ENCODE measurements around the gene RBM6. TPM values are rescaled to one million over a fixed set of nuclear protein-coding genes. Genes with fewer than 3 reads are reported as not detected.

The RBM6 gene
- total RNA-seq, 1 donor from 2014 or later: 109 TPM

DNA sequence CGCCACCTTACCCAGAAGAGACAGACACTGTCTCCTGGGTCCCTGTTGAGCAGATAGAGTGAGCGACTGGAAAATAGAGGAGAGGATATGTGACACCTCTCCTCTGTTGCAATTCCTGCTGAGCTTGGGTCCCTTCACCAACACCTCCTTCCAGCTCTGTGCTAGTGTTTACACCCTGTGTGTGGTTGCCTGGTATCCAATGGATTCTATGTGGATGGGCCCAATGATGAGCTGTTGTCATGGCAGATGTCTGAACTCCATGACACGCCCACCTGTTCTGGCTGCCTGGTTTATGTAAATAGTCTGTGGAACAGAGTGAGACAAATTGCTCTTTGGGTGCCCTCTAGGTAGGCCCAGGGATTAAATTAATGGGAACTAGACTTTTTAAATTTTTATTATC lies 172.5 kb downstream of the RBM6 start:
- H3K27me3 Mint-ChIP-seq: no peaks in the 10 kb centered on the region
- no peak overlapping the region for H3K4me3 Mint-ChIP-seq
- no peaks in the 10 kb centered on the region for H3K9me3 Mint-ChIP-seq
- peaks cover 60% of the 10 kb centered on the region for H3K36me3 Mint-ChIP-seq
- no peaks in the 10 kb centered on the region for H3K4me1 Mint-ChIP-seq (ENCODE audit: unreplicated experiment)
- TF ChIP-seq CTCF (conservative IDR thresholded peaks at IDR 0.05): no peak
- no peak overlapping the region for H3K27ac Mint-ChIP-seq
- DNase-seq (ENCODE audit: extremely low spot score, unreplicated experiment): no peak

DNA sequence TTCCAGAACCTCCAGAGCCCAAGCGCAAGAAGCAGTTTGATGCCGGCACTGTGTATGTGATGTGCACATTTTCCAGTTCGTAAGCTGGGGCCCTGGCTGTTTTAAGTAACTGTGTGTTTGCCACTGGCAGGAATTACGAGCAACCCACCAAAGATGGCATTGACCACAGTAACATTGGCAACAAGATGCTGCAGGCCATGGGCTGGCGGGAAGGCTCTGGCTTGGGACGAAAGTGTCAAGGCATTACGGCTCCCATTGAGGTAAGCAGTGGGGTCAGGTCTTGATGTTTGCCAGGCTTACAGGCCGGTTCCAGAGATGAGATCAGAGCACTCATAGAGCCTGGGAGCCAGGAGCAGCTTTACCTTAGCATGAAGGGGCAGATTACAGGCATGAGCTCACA lies 177.2 kb downstream of the RBM6 start:
- no peaks in the 10 kb centered on the region for H3K9me3 Mint-ChIP-seq
- no peak overlapping the region for H3K4me3 Mint-ChIP-seq
- H3K4me1 Mint-ChIP-seq (ENCODE audit: unreplicated experiment): peaks cover 5% of the 10 kb centered on the region
- H3K27me3 Mint-ChIP-seq: no peaks in the 10 kb centered on the region
- no peak for TF ChIP-seq CTCF (conservative IDR thresholded peaks at IDR 0.05)
- H3K36me3 Mint-ChIP-seq: peaks cover 41% of the 10 kb centered on the region
- no peak overlapping the region for H3K27ac Mint-ChIP-seq
- DNase-seq (ENCODE audit: extremely low spot score, unreplicated experiment): no peak

GRCh38 chr3:50118237-50118636 lies 178.3 kb downstream of the RBM6 start:
- Mint-ChIP-seq H3K4me1 (ENCODE audit: unreplicated experiment) (peaks cover 14% of the 10 kb centered on the region), H3K4me3 (no peak overlapping the region), H3K36me3 (peaks cover 36% of the 10 kb centered on the region), H3K27ac (no peak overlapping the region), H3K27me3 (no peaks in the 10 kb centered on the region), H3K9me3 (no peaks in the 10 kb centered on the region)
- DNase-seq (ENCODE audit: extremely low spot score, unreplicated experiment): no peak
- no peak for TF ChIP-seq CTCF (conservative IDR thresholded peaks at IDR 0.05)

DNA sequence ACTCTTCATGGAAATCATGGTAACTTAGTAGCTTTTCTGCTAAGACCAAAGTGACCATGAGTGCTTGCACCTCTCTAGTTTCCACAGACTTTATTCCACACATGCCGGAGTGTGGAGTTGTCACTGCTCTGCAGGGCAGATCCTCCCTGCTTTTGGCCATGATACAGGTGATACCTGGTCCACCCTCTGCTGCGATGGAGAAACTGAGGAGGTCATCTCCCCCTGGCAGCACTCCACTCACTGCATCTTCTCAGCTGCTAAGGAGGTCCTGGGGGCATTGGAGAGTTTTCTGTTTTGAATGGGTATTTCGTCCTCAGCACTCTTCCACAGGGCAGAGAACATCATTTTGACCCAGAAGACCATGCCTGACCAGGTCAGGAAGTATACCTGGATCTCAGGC lies 179.8 kb downstream of the RBM6 start:
- TF ChIP-seq CTCF (conservative IDR thresholded peaks at IDR 0.05): no peak
- peaks cover 25% of the 10 kb centered on the region for H3K36me3 Mint-ChIP-seq
- H3K4me1 Mint-ChIP-seq (ENCODE audit: unreplicated experiment): peaks cover 28% of the 10 kb centered on the region
- H3K27ac Mint-ChIP-seq: no peak overlapping the region
- no peaks in the 10 kb centered on the region for H3K9me3 Mint-ChIP-seq
- no peaks in the 10 kb centered on the region for H3K27me3 Mint-ChIP-seq
- H3K4me3 Mint-ChIP-seq: no peak overlapping the region
- no peak for DNase-seq (ENCODE audit: extremely low spot score, unreplicated experiment)

GRCh38 chr3:50120364-50121071 lies 180.6 kb downstream of the RBM6 start:
- no peak for TF ChIP-seq CTCF (conservative IDR thresholded peaks at IDR 0.05)
- Mint-ChIP-seq H3K36me3 (peaks cover 20% of the 10 kb centered on the region), H3K9me3 (no peaks in the 10 kb centered on the region), H3K4me1 (ENCODE audit: unreplicated experiment) (peaks cover 30% of the 10 kb centered on the region), H3K27ac (peak overlapping the region; percentile 34), H3K27me3 (no peaks in the 10 kb centered on the region), H3K4me3 (no peak overlapping the region)
- DNase-seq (ENCODE audit: extremely low spot score, unreplicated experiment): no peak

All from type B pancreatic cell (in vitro differentiated cells).